Peyer's patch (tissue), 4 donors: ENCODE results near the gene RACK1.

Experiments
- CTCF ChIP-seq, 6 experiments: fragments of 450-650 bp in 4 of 6; fragments of 200-600 bp in 2 of 6; sonication (generic) in 1 of 6; IDR thresholded peaks; one replicate each; pipeline ENCODE4 v1.5.1; 2017 to 2019; ENCODE audit warnings: antibody characterized with exemption in 6 of 6, mild to moderate bottlenecking in 3 of 6, moderate library complexity in 1 of 6
- POLR2A ChIP-seq, 2 donors: fragments of 450-650 bp; IDR thresholded peaks; one replicate each; pipeline ENCODE4 v1.5.1; 2017; ENCODE audit warnings: antibody characterized with exemption in 2 of 2, mild to moderate bottlenecking in 2 of 2, moderate library complexity in 2 of 2

GRCh38 chr5:181188700-181189362 lies 54.9 kb downstream of the RACK1 start:
- TF ChIP-seq CTCF (IDR thresholded peaks at IDR 0.05) (no peak), POLR2A (IDR thresholded peaks at IDR 0.05) (no peak)
